Brain microvascular endothelial cell (primary cell): Measurements from ENCODE around the gene OR51I1.

Source experiments
- DNase-seq: peaks from one replicate; pipeline ENCODE4 v3.0.0-alpha.2; 2020
- H3K27ac ChIP-seq: fragments of 250-450 bp; sonication (Bioruptor Pico); 2 replicates; pipeline ENCODE4 v1.5.1; 2020; ENCODE audit warnings: mild to moderate bottlenecking, moderate library complexity
- H3K27me3 ChIP-seq: fragments of 250-450 bp; sonication (Bioruptor Pico); replicated peaks from 2 replicates; pipeline ENCODE4 v1.5.1; 2020; ENCODE audit warnings: mild to moderate bottlenecking
- H3K36me3 ChIP-seq: fragments of 250-450 bp; sonication (Bioruptor Pico); replicated peaks from 2 replicates; pipeline ENCODE4 v1.5.1; 2020; ENCODE audit warnings: mild to moderate bottlenecking
- H3K4me3 ChIP-seq: 2 replicates; pipeline ENCODE4 v1.5.1; 2011; ENCODE audit warnings: low read depth, mild to moderate bottlenecking, control low read depth, low read length, moderate library complexity
- in situ Hi-C: cut with HindIII; loops from 2 replicates; pipeline ENCODE4 v1.10.0; 2017; ENCODE audit warnings: low sequenced_read_pairs, low pct_ligation_motif_present
- TF ChIP-seq, protein P1 (sequence below): IDR thresholded peaks from 2 replicates; pipeline ENCODE4 v1.5.1; 2011; ENCODE audit warnings: low read depth, mild to moderate bottlenecking, moderate library complexity, low read length, control low read depth, inconsistent platforms; ENCODE audit errors: missing control alignments

The OR51I1 gene

GRCh38 chr11:5394091-5394490 is 47.2 kb downstream of the OR51I1 start:
- in situ Hi-C loops = no loop called here
- TF ChIP-seq, protein P1, sequence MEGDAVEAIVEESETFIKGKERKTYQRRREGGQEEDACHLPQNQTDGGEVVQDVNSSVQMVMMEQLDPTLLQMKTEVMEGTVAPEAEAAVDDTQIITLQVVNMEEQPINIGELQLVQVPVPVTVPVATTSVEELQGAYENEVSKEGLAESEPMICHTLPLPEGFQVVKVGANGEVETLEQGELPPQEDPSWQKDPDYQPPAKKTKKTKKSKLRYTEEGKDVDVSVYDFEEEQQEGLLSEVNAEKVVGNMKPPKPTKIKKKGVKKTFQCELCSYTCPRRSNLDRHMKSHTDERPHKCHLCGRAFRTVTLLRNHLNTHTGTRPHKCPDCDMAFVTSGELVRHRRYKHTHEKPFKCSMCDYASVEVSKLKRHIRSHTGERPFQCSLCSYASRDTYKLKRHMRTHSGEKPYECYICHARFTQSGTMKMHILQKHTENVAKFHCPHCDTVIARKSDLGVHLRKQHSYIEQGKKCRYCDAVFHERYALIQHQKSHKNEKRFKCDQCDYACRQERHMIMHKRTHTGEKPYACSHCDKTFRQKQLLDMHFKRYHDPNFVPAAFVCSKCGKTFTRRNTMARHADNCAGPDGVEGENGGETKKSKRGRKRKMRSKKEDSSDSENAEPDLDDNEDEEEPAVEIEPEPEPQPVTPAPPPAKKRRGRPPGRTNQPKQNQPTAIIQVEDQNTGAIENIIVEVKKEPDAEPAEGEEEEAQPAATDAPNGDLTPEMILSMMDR = no peak
- Histone ChIP-seq H3K27ac (no peak overlapping the region), H3K27me3 (no peaks in the 10 kb centered on the region), H3K36me3 (no peaks in the 10 kb centered on the region), H3K4me3 (no peak overlapping the region)
- DNase-seq = no peak
